ENCODE data around the gene SIGLEC12.
"Not testable (repeated sequence)": the region's sequence is repeated elsewhere in the genome, so short reads cannot be mapped to it uniquely, and the experiment has no call there.

The SIGLEC12 gene

DNA sequence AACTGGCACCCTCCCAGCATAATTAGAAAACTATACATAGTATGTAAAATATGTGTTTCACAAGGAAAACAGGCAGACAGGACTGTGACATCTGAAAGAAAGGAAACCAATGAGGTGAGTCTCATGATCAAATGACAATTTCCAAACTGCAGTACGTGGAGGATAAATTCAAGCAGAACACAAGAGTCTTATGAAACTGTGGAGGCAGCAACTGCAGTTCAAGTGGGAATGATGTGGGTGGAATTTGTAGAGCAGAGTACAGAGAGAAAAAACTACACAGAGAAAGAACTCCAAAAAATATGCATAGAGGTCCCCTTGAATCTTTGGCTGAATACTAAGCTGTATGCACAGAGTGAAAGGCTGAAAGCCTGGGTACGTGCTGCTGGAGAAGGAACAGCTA, 20.2 kb upstream of the SIGLEC12 start:
- no peak for DNase-seq

- no peak for DNase-seq
Measured at GRCh38 chr19:51521357-51521756, 19.8 kb upstream of the SIGLEC12 start.

GRCh38 chr19:51520728-51521127, 19.1 kb upstream of the SIGLEC12 start:
- DNase-seq, result no peak

DNA sequence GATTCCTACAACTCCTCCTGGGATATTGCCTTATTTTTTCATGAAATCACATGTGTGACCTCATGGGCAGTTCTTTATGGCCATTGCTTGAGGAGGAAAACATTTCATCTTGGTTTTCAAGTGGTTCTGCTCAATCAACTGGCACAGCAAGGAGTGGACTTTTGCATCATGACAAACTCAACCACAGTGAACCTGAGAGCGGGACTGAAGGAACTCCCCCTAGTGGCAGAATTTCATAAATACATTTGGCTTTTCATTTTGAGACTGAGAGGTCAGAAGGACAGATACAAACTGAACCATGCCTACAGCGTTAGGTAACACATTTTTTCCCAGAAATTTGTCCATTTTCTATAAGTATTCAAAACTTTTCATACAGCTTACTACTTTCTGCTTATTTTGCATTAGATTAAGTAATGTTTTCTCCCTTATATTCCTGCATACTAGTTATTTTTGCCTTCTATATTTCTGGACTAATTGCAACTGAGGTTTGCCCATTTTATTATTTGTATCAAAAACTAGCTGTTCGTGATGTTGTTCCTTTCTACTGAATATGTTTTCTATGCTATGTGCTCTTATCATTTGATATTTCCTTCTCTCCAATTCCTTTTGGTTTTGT, 13.4 kb upstream of the SIGLEC12 start:
- DNase-seq, result peak; percentile 58

- no peak for DNase-seq
Measured at GRCh38 chr19:51513968-51514367, 12.4 kb upstream of the SIGLEC12 start.

DNA sequence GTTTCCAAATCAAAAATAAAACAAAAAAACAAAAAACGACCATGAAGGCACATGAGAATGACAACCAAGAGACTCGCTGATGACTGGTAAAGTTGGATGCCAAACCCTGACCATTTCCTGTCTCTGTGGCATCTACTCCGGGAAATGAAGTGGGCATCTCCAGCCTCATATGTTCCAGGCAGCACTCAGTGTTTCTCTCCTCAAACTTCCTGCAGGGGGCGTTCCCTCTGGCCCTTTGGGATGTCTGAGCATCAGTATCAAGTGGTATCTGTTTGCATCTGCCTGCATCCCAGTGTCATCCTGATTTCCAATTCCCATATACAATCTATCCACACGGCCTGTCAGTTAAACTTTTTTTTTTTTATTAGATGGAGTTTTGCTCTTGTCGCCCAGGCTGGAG, 9.8 kb upstream of the SIGLEC12 start:
- peak; percentile 8 for DNase-seq

DNA sequence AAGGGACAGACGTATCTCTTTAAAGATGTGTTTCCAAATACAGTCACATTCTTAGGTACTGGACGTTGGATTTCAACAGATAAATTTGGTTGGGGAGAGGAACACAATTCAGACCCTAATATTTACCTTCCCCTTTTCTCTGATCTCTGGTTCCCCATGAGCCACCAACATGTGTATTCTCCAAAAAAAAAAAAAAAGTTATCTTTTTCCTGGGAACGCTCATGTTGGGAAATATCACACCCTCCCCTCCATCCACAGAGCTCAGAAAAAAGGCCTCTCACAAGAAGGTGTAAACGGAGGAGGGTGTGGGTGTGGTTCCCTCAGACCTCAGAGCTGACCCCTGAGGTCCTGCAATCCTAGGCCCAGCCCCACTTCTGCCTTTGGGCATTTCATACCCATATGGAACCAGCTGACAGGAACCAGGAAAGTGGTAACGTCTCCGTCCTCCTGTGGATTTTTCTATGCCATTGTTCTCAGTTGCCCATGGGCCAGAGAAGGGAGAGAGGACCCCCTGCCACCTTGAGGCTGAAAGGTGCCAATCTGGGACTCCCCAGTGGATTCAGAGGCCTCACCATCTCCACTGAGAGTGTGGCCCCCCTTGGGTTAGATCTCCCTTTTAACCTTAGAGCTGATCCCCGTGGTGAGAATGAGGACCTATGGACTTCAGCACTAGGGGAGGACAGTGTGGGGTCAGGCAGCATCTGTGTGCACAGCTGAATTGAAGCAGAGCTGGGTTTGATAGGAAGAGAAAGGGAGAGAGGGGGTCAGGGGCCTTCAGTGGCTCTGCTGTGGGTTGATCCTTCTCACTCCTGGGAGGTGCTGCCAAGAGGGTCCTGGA, 8.4 kb upstream of the SIGLEC12 start:
- no peak for DNase-seq

DNA sequence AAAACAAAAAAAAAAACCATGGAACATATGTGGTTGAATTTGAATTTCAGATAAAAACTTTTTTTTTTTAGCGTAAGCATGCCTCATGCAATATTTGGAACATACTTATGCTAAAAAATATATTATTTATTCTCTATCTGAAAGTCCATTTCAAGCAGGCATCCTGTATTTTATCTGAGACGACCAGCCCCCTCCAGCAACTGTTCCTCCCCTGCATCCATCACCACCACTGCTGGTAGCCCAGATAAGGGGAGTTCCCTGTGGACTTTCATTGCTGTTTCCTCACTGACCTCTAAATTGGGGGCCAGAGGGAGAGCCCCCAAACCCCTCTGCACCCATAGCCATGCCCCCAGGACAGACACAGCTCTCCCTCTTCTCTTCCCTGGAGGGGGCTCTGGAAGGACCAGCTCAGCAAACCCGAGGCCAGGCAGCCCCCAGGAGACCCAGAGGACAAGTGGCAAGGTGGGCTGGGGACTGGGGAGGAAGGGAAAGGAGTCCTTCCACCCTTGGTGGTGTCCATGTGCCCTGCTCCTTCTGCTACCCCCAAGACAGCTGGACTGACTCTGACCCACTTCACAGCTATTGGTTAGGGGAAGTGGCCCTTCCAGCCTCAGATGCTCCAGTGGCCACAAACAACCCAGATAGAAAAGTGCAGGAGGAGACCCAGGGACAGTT, 6.6 kb upstream of the SIGLEC12 start:
- no peak for DNase-seq

GRCh38 chr19:51507640-51508058, 6.0 kb upstream of the SIGLEC12 start:
- DNase-seq, result no peak

GRCh38 chr19:51507192-51507591, 5.6 kb upstream of the SIGLEC12 start:
- DNase-seq, result no peak

DNA sequence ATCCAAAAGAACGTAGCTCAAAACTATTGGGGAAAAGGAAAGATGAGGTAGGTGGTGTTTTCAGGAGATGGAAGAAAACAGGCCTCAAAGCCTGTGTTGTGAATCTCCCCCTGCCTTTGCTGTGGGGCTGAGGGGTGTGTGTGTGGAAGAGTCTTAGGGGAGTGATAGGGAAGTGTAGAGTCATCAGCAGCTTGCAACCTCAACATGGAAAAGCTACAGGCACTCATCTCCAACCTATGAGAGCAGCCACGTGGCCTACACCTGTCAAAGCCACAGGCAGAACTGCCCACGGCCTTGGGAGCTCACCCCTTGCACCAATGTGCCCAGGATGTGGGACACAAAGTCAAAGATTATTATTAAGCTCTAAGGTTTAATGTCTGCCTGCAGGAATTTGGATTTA, 4.3 kb upstream of the SIGLEC12 start:
- DNase-seq, result no peak

- no peak for DNase-seq
Measured at GRCh38 chr19:51503896-51504295, 2.3 kb upstream of the SIGLEC12 start.

GRCh38 chr19:51503286-51503817, 1.8 kb upstream of the SIGLEC12 start:
- no peak for DNase-seq

- DNase-seq, result not testable (repeated sequence)
Measured at GRCh38 chr19:51500931-51501330, 669 bp downstream of the SIGLEC12 start.

DNA sequence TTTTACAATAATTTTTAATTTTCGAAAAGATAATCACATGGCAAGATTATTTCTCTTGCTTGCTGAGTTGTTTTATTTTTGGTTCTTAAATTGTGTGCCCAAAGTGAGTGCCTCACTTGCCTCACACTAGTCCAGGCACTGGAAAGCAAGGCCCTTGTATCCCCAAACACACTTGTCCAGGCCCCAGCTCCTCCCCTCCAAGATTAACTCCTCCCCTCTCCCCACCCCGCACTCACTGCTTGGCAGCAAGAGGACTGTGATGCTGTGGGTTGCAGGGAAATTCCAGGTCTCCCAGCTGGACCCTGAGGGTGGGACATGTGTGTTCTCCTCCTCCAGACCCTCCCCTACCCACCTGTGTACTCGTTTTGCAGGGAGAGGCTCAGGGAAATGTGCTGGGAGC, 3.9 kb downstream of the SIGLEC12 start:
- no peak for DNase-seq

- DNase-seq, result no peak
Measured at GRCh38 chr19:51493776-51494175, 7.8 kb downstream of the SIGLEC12 start.

GRCh38 chr19:51491586-51491985, 10.0 kb downstream of the SIGLEC12 start:
- no peak for DNase-seq

DNA sequence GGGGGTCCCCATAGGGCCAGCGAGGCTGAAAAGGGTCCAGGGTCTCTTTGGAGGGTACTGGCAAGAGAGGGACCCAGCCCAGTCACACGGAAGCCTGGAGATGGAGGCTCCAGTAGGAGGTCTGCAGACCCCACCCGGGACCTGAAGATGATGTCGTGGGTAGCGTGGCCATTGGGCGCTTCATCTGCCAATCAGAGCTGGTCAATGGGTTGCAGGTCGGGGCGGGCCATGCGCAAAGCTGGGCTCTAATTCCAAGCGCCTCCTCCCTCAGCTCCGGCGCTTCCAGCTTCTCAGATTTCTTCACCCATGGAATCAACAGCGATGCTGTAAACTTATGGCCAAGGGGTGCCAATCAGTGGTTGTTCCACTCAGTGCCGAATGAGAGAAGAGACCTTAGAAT, 10.9 kb downstream of the SIGLEC12 start:
- no peak for DNase-seq

GRCh38 chr19:51489113-51489512, 12.5 kb downstream of the SIGLEC12 start:
- no peak for DNase-seq

DNA sequence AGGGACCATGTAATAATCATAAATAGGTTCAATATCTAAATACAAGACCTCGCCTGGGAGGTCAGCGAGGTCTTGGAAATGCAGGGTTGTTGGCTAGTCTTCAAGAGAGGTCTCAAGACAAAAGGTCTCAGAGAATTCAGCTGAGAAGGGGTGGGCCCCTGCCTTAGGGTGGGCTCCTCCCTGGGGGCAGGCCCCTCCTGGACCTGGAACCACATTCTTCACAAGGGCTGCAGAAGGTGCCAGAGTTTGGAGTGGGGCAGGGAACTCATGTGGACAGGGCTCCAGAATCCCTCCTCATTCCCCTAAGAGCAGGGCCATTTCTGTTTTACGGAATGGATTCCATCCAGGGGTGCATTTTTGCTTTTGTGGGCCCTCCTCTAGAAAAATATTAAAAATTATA, 13.1 kb downstream of the SIGLEC12 start:
- no peak for DNase-seq

GRCh38 chr19:51485960-51486660, 15.5 kb downstream of the SIGLEC12 start:
- DNase-seq, result no peak

DNA sequence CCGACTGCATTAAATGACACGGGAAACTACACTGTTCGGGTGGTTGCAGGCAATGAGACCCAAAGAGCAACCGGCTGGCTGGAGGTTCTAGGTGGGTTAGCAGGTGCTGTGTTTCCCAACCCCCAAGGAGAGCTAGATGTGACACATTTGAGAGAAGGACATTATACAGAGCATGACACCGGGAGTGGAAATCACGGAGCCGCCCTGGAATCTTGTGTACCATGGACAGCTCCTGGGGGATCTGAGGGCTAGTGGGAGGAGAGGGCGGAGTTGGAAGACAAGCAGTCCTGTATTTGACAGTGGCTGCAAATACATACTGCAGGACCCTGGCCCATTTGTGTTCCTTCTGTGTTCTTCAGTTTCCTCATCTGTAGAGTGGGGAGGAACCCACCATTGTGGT, 21.0 kb downstream of the SIGLEC12 start:
- no peak for DNase-seq
